GM23338 (cell line): ENCODE results near the gene CRYL1. TPM values are rescaled to one million over a fixed set of nuclear protein-coding genes. Genes with fewer than 3 reads are reported as not detected.

Experiments
- ATAC-seq: fragments of 200-7000 bp; cut with Tn5 transposase; 3 replicates; pipeline ENCODE4 v1.9.1; 2020
- DNase-seq: peaks from one replicate; pipeline ENCODE4 v3.0.0-alpha.2; 2015; ENCODE audit warnings: low spot score
- H2AFZ ChIP-seq: fragments of 200-600 bp; sonication (generic); 2 replicates; pipeline ENCODE4 v1.8.0; 2016; ENCODE audit warnings: antibody characterized with exemption, mild to moderate bottlenecking, moderate library complexity
- H3F3A ChIP-seq: fragments of 200-600 bp; sonication (generic); replicated peaks from 2 replicates; pipeline ENCODE4 v1.8.0; 2017; ENCODE audit warnings: antibody characterized with exemption, mixed run types, low read depth
- H3K27ac ChIP-seq: fragments of 200-600 bp; sonication (generic); 2 replicates; pipeline ENCODE4 v1.6.1; 2016; ENCODE audit warnings: low read depth
- H3K27me3 ChIP-seq: fragments of 200-600 bp; sonication (generic); 2 replicates; pipeline ENCODE4 v1.8.0; 2016; ENCODE audit warnings: mild to moderate bottlenecking, mixed run types, moderate library complexity; ENCODE audit not compliant: insufficient read depth
- H3K36me3 ChIP-seq: fragments of 200-600 bp; sonication (generic); 2 replicates; pipeline ENCODE4 v1.8.0; 2016; ENCODE audit warnings: mild to moderate bottlenecking; ENCODE audit not compliant: insufficient read depth
- H3K4me1 ChIP-seq: fragments of 200-600 bp; sonication (generic); 2 replicates; pipeline ENCODE4 v1.8.0; 2016; ENCODE audit warnings: mild to moderate bottlenecking, moderate library complexity; ENCODE audit not compliant: insufficient read depth
- H3K4me2 ChIP-seq: fragments of 200-600 bp; sonication (generic); 2 replicates; pipeline ENCODE4 v1.7.1; 2017; ENCODE audit warnings: mixed run types
- H3K4me3 ChIP-seq: fragments of 200-600 bp; sonication (generic); 2 replicates; pipeline ENCODE4 v1.6.1; 2016; ENCODE audit warnings: mixed run types
- H3K79me2 ChIP-seq: fragments of 200-600 bp; sonication (generic); replicated peaks from 2 replicates; pipeline ENCODE4 v1.8.0; 2017; ENCODE audit warnings: mild to moderate bottlenecking; ENCODE audit not compliant: insufficient read depth
- H3K9me2 ChIP-seq: fragments of 200-600 bp; sonication (generic); 2 replicates; pipeline ENCODE4 v1.8.0; 2017; ENCODE audit not compliant: insufficient read depth
- H4K20me1 ChIP-seq: fragments of 200-600 bp; sonication (generic); replicated peaks from 2 replicates; pipeline ENCODE4 v1.8.0; 2017; ENCODE audit warnings: mild to moderate bottlenecking; ENCODE audit not compliant: insufficient read depth
- H3K27ac Mint-ChIP-seq: 2 replicates; pipeline ENCODE4 v1.8.0; 2020; ENCODE audit warnings: inconsistent platforms, mild to moderate bottlenecking, moderate library complexity, mixed read lengths
- H3K27me3 Mint-ChIP-seq: 3 replicates; pipeline ENCODE4 v1.8.0; 2022; ENCODE audit warnings: low read depth, mild to moderate bottlenecking, moderate library complexity, mixed read lengths, inconsistent platforms; ENCODE audit not compliant: insufficient read depth, poor library complexity
- H3K36me3 Mint-ChIP-seq: 3 replicates; pipeline ENCODE4 v1.8.0; 2021; ENCODE audit warnings: low read depth, mild to moderate bottlenecking, inconsistent platforms, moderate library complexity, mixed read lengths
- H3K4me1 Mint-ChIP-seq: 3 replicates; pipeline ENCODE4 v1.8.0; 2020; ENCODE audit warnings: mild to moderate bottlenecking, inconsistent platforms, mixed read lengths
- H3K4me3 Mint-ChIP-seq: 3 replicates; pipeline ENCODE4 v1.8.0; 2021; ENCODE audit warnings: moderate library complexity, mild to moderate bottlenecking, inconsistent platforms, mixed read lengths
- H3K9me3 Mint-ChIP-seq: 3 replicates; pipeline ENCODE4 v1.8.0; 2020; ENCODE audit warnings: moderate library complexity, mild to moderate bottlenecking, inconsistent platforms, mixed read lengths
- CREB1 ChIP-seq: fragments of 250-450 bp; sonication (Bioruptor Pico); IDR thresholded peaks from 2 replicates; pipeline ENCODE4 v1.5.0; 2020; ENCODE audit warnings: low read depth, mild to moderate bottlenecking, moderate library complexity
- EZH2 ChIP-seq: fragments of 200-600 bp; sonication (generic); IDR thresholded peaks from one replicate; pipeline ENCODE4 v1.8.0; 2017; ENCODE audit warnings: antibody characterized with exemption, mild to moderate bottlenecking, low read depth; ENCODE audit not compliant: unreplicated experiment
- EZH2phosphoT487 ChIP-seq: fragments of 200-600 bp; sonication (generic); IDR thresholded peaks from one replicate; pipeline ENCODE4 v1.8.1; 2018; ENCODE audit warnings: antibody characterized with exemption; ENCODE audit not compliant: unreplicated experiment
- JUNB ChIP-seq: IDR thresholded peaks from one replicate; pipeline ENCODE4 v1.6.1; 2016; ENCODE audit warnings: antibody characterized with exemption; ENCODE audit not compliant: unreplicated experiment
- NANOG ChIP-seq: IDR thresholded peaks from 2 replicates; pipeline ENCODE4 v1.6.1; 2016; ENCODE audit warnings: antibody characterized with exemption, borderline replicate concordance
- POLR2AphosphoS5 ChIP-seq: IDR thresholded peaks from 2 replicates; pipeline ENCODE4 v1.6.1; 2016; ENCODE audit warnings: antibody characterized with exemption, low read depth
- STAT1 ChIP-seq: IDR thresholded peaks from one replicate; pipeline ENCODE4 v1.6.1; 2016; ENCODE audit warnings: antibody characterized with exemption; ENCODE audit not compliant: unreplicated experiment
- ZNF114 ChIP-seq: fragments of 250-450 bp; sonication (Bioruptor Pico); IDR thresholded peaks from 2 replicates; pipeline ENCODE4 v1.5.0; 2020; ENCODE audit warnings: mild to moderate bottlenecking, moderate library complexity
- ZNF331 ChIP-seq: fragments of 250-450 bp; sonication (Bioruptor Pico); IDR thresholded peaks from 2 replicates; pipeline ENCODE4 v1.5.0; 2020; ENCODE audit warnings: low read depth, mild to moderate bottlenecking, moderate library complexity
- polyA plus RNA-seq: library from polyadenylated mRNA; unstranded; fragments of >200 nt; fragmentation: Nextera tagmentation; extraction: Ambion mirVana; gene quantifications from 2 replicates; pipeline ENCODE4 v1.2.1, GENCODE V29; 2016
- total RNA-seq: library from RNA; depleted of rRNA; stranded (reverse); fragments of >200 nt; shearing (Covaris generic); gene quantifications from 2 replicates; pipeline ENCODE4 v1.2.3, GENCODE V29; 2014
- TF ChIP-seq, protein P1 (sequence below), 2 experiments: fragments of 200-600 bp in 1 of 2; sonication (generic) in 1 of 2; conservative IDR thresholded peaks; 2 replicates each; pipeline versions ENCODE4 v1.5.1 to v1.6.1; 2016 to 2017; ENCODE audit warnings: antibody characterized with exemption in 2 of 2, low read depth in 2 of 2, mild to moderate bottlenecking in 2 of 2, moderate library complexity in 1 of 2
- TF ChIP-seq, protein P2 (sequence below): fragments of 250-450 bp; sonication (Bioruptor Pico); IDR thresholded peaks from 2 replicates; pipeline ENCODE4 v1.5.0; 2020; ENCODE audit warnings: mild to moderate bottlenecking, moderate library complexity
- TF ChIP-seq, protein P3 (sequence below): IDR thresholded peaks from 2 replicates; pipeline ENCODE4 v1.6.1; 2016; ENCODE audit warnings: antibody characterized with exemption
- TF ChIP-seq, protein P4 (sequence below): IDR thresholded peaks from one replicate; pipeline ENCODE4 v1.6.1; 2018; ENCODE audit warnings: antibody characterized with exemption; ENCODE audit not compliant: unreplicated experiment

Gene CRYL1
- total and polyA plus RNA-seq, 2 experiments from 2014 or later: 2.2 to 2.6 TPM

DNA sequence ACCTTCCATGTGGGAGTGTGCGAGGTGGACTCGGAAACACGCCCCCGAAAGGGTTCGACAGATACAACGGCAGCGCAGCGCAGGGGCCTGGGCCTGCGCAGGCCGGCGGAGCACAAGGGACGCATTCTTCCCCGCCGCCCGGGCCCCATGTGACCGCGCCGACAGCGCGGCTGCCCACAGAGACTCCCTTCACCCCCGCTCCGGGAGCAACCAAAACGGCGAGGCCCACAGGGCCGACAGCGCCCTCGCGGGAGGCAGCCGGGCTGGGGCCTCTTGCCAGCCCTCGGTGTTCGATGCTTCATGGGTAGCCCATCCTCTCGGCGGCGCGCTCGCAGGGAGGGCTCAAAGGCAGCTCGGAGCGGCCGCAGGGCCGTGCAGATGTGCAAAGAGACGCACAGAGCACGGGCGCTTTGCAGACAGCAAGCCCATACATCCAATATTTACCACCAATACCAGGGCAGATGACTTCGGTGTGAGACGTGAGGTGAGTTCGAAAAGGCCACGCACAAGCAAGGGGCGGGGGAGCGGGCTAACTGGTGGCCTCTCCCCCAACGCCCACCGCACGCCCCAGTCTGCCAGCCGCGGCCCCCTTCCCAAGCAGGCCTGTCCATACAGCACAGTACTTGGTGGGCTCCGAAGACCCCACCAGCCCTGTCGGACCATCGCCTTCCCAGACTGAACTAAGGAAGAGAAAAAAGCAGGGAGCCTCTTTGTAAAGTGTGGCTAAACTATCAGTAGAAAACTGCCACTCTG lies 89.9 kb downstream of the CRYL1 start:
- Histone ChIP-seq H3K4me1 (peaks cover 11% of the 10 kb centered on the region), H3K4me2 (peak overlapping the region; percentile 78), H3K9me2 (no peaks in the 10 kb centered on the region), H3F3A (no peaks in the 10 kb centered on the region), H3K79me2 (no peaks in the 10 kb centered on the region), H3K4me3 (peak overlapping the region; percentile 47), H3K27ac (no peak overlapping the region), H4K20me1 (no peaks in the 10 kb centered on the region), H3K27me3 (peaks cover 34% of the 10 kb centered on the region), H2AFZ (peak overlapping the region; percentile 96), H3K36me3 (no peaks in the 10 kb centered on the region)
- peaks cover 3% of the 10 kb centered on the region; the same call in 1 of the 3 replicates for H3K9me3 Mint-ChIP-seq
- H3K27me3 Mint-ChIP-seq: peaks cover 21% of the 10 kb centered on the region
- H3K4me3 Mint-ChIP-seq: peak overlapping the region; percentile 40; the same call in 2 of the 3 replicates
- no peak for TF ChIP-seq NANOG
- TF ChIP-seq, protein P1, sequence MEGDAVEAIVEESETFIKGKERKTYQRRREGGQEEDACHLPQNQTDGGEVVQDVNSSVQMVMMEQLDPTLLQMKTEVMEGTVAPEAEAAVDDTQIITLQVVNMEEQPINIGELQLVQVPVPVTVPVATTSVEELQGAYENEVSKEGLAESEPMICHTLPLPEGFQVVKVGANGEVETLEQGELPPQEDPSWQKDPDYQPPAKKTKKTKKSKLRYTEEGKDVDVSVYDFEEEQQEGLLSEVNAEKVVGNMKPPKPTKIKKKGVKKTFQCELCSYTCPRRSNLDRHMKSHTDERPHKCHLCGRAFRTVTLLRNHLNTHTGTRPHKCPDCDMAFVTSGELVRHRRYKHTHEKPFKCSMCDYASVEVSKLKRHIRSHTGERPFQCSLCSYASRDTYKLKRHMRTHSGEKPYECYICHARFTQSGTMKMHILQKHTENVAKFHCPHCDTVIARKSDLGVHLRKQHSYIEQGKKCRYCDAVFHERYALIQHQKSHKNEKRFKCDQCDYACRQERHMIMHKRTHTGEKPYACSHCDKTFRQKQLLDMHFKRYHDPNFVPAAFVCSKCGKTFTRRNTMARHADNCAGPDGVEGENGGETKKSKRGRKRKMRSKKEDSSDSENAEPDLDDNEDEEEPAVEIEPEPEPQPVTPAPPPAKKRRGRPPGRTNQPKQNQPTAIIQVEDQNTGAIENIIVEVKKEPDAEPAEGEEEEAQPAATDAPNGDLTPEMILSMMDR (conservative IDR thresholded peaks at IDR 0.05; ENCODE audit: low read depth in 2 of 2): no peak; a peak in 1 of 4 replicates
- TF ChIP-seq, protein P2, sequence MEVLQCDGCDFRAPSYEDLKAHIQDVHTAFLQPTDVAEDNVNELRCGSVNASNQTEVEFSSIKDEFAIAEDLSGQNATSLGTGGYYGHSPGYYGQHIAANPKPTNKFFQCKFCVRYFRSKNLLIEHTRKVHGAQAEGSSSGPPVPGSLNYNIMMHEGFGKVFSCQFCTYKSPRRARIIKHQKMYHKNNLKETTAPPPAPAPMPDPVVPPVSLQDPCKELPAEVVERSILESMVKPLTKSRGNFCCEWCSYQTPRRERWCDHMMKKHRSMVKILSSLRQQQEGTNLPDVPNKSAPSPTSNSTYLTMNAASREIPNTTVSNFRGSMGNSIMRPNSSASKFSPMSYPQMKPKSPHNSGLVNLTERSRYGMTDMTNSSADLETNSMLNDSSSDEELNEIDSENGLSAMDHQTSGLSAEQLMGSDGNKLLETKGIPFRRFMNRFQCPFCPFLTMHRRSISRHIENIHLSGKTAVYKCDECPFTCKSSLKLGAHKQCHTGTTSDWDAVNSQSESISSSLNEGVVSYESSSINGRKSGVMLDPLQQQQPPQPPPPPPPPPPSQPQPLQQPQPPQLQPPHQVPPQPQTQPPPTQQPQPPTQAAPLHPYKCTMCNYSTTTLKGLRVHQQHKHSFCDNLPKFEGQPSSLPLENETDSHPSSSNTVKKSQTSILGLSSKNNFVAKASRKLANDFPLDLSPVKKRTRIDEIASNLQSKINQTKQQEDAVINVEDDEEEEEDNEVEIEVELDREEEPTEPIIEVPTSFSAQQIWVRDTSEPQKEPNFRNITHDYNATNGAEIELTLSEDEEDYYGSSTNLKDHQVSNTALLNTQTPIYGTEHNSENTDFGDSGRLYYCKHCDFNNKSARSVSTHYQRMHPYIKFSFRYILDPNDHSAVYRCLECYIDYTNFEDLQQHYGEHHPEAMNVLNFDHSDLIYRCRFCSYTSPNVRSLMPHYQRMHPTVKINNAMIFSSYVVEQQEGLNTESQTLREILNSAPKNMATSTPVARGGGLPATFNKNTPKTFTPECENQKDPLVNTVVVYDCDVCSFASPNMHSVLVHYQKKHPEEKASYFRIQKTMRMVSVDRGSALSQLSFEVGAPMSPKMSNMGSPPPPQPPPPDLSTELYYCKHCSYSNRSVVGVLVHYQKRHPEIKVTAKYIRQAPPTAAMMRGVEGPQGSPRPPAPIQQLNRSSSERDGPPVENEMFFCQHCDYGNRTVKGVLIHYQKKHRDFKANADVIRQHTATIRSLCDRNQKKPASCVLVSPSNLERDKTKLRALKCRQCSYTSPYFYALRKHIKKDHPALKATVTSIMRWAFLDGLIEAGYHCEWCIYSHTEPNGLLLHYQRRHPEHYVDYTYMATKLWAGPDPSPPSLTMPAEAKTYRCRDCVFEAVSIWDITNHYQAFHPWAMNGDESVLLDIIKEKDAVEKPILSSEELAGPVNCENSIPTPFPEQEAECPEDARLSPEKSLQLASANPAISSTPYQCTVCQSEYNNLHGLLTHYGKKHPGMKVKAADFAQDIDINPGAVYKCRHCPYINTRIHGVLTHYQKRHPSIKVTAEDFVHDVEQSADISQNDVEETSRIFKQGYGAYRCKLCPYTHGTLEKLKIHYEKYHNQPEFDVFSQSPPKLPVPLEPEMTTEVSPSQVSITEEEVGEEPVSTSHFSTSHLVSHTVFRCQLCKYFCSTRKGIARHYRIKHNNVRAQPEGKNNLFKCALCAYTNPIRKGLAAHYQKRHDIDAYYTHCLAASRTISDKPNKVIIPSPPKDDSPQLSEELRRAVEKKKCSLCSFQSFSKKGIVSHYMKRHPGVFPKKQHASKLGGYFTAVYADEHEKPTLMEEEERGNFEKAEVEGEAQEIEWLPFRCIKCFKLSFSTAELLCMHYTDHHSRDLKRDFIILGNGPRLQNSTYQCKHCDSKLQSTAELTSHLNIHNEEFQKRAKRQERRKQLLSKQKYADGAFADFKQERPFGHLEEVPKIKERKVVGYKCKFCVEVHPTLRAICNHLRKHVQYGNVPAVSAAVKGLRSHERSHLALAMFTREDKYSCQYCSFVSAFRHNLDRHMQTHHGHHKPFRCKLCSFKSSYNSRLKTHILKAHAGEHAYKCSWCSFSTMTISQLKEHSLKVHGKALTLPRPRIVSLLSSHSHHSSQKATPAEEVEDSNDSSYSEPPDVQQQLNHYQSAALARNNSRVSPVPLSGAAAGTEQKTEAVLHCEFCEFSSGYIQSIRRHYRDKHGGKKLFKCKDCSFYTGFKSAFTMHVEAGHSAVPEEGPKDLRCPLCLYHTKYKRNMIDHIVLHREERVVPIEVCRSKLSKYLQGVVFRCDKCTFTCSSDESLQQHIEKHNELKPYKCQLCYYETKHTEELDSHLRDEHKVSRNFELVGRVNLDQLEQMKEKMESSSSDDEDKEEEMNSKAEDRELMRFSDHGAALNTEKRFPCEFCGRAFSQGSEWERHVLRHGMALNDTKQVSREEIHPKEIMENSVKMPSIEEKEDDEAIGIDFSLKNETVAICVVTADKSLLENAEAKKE (CRISPR knock-in tag): no peak
- TF ChIP-seq, protein P3, sequence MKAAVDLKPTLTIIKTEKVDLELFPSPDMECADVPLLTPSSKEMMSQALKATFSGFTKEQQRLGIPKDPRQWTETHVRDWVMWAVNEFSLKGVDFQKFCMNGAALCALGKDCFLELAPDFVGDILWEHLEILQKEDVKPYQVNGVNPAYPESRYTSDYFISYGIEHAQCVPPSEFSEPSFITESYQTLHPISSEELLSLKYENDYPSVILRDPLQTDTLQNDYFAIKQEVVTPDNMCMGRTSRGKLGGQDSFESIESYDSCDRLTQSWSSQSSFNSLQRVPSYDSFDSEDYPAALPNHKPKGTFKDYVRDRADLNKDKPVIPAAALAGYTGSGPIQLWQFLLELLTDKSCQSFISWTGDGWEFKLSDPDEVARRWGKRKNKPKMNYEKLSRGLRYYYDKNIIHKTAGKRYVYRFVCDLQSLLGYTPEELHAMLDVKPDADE: no peak
- TF ChIP-seq CREB1 (CRISPR knock-in tag): no peak
- TF ChIP-seq EZH2phosphoT487: no peak
- TF ChIP-seq, protein P4, sequence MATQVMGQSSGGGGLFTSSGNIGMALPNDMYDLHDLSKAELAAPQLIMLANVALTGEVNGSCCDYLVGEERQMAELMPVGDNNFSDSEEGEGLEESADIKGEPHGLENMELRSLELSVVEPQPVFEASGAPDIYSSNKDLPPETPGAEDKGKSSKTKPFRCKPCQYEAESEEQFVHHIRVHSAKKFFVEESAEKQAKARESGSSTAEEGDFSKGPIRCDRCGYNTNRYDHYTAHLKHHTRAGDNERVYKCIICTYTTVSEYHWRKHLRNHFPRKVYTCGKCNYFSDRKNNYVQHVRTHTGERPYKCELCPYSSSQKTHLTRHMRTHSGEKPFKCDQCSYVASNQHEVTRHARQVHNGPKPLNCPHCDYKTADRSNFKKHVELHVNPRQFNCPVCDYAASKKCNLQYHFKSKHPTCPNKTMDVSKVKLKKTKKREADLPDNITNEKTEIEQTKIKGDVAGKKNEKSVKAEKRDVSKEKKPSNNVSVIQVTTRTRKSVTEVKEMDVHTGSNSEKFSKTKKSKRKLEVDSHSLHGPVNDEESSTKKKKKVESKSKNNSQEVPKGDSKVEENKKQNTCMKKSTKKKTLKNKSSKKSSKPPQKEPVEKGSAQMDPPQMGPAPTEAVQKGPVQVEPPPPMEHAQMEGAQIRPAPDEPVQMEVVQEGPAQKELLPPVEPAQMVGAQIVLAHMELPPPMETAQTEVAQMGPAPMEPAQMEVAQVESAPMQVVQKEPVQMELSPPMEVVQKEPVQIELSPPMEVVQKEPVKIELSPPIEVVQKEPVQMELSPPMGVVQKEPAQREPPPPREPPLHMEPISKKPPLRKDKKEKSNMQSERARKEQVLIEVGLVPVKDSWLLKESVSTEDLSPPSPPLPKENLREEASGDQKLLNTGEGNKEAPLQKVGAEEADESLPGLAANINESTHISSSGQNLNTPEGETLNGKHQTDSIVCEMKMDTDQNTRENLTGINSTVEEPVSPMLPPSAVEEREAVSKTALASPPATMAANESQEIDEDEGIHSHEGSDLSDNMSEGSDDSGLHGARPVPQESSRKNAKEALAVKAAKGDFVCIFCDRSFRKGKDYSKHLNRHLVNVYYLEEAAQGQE: no peak
- no peak for TF ChIP-seq POLR2AphosphoS5
- TF ChIP-seq ZNF331: no peak
- no peak for TF ChIP-seq STAT1
- no peak for TF ChIP-seq ZNF114 (CRISPR knock-in tag)
- TF ChIP-seq JUNB: no peak
- TF ChIP-seq EZH2: no peak
- H3K4me1 Mint-ChIP-seq: peaks cover 5% of the 10 kb centered on the region
- no peak overlapping the region for H3K27ac Mint-ChIP-seq
- DNase-seq (peak; percentile 73), ATAC-seq (peak; percentile 94)
- H3K36me3 Mint-ChIP-seq: 0 out of 3 replicates have a peak, but pooled peaks cover 3% of the 10 kb centered on the region
